Naive thymus-derived CD4-positive, alpha-beta T cell (primary cell): ENCODE results near the gene DNAJC4. TPM values are rescaled to one million over a fixed set of nuclear protein-coding genes. Genes with fewer than 3 reads are reported as not detected.

ENCODE experiments used
- ATAC-seq: fragments of 150-1000 bp; cut with Tn5 transposase; 2 replicates; pipeline ENCODE4 v1.10.0; 2021; ENCODE audit warnings: mild to moderate bottlenecking, moderate library complexity
- CTCF ChIA-PET: fragments of 350-600 bp; sonication (Branson Sonifier 250); formaldehyde crosslinking; loops from one replicate; lab custom pipeline; 2021; ENCODE audit warnings: antibody characterized with exemption; lab: Charles Lee
- POLR2A ChIA-PET: fragments of 350-600 bp; sonication (Branson Sonifier 250); formaldehyde crosslinking; loops from one replicate; lab custom pipeline; 2021; ENCODE audit warnings: antibody characterized with exemption, inconsistent platforms; lab: Charles Lee
- DNase-seq, 9 donors: peaks; one replicate each; pipeline versions ENCODE4 v3.0.0 to v3.0.0-alpha.2; 2020 to 2022; ENCODE audit warnings: mixed read lengths in 1 of 9
- H3K27ac ChIP-seq: one replicate; pipeline ENCODE4 v1.7.0; 2013; ENCODE audit warnings: mild to moderate bottlenecking, low read depth, low read length, moderate library complexity
- H3K27me3 ChIP-seq, 2 donors: one replicate each; pipeline ENCODE4 v1.7.0; 2013; ENCODE audit warnings: low read length in 2 of 2, mild to moderate bottlenecking in 2 of 2, moderate library complexity in 2 of 2; ENCODE audit not compliant: control insufficient read depth in 2 of 2, insufficient read depth in 2 of 2
- H3K36me3 ChIP-seq, 3 experiments: 1 replicate in 2 of 3; 2 replicates in 1 of 3; pipeline ENCODE4 v1.7.0; 2013; ENCODE audit warnings: low read length in 3 of 3, mild to moderate bottlenecking in 3 of 3, moderate library complexity in 1 of 3; ENCODE audit not compliant: insufficient read depth in 3 of 3, control insufficient read depth in 2 of 3
- H3K4me1 ChIP-seq, 2 donors: one replicate each; pipeline ENCODE4 v1.7.0; 2013; ENCODE audit warnings: low read length in 2 of 2, mild to moderate bottlenecking in 2 of 2, moderate library complexity in 1 of 2; ENCODE audit not compliant: control insufficient read depth in 2 of 2, insufficient read depth in 2 of 2
- H3K4me3 ChIP-seq: 2 replicates; pipeline ENCODE4 v1.7.0; 2013; ENCODE audit warnings: mild to moderate bottlenecking, low read length
- H3K9me3 ChIP-seq, 3 experiments: 1 replicate in 2 of 3; 2 replicates in 1 of 3; pipeline ENCODE4 v1.7.0; 2013; ENCODE audit warnings: low read length in 3 of 3; ENCODE audit not compliant: control insufficient read depth in 2 of 3
- H3K27ac Mint-ChIP-seq, 9 donors: one replicate each; pipeline ENCODE4 v1.8.0; 2020 to 2022; ENCODE audit warnings: mixed read lengths in 9 of 9, mild to moderate bottlenecking in 8 of 9, moderate library complexity in 5 of 9, inconsistent platforms in 2 of 9
- H3K27me3 Mint-ChIP-seq, 5 donors: one replicate each; pipeline ENCODE4 v1.8.0; 2021 to 2022; ENCODE audit warnings: mixed read lengths in 5 of 5, mild to moderate bottlenecking in 1 of 5
- H3K36me3 Mint-ChIP-seq, 5 donors: one replicate each; pipeline ENCODE4 v1.8.0; 2020 to 2022; ENCODE audit warnings: mixed read lengths in 5 of 5, mild to moderate bottlenecking in 3 of 5, inconsistent platforms in 1 of 5
- H3K4me1 Mint-ChIP-seq, 7 donors: one replicate each; pipeline ENCODE4 v1.8.0; 2020 to 2022; ENCODE audit warnings: mixed read lengths in 7 of 7, mild to moderate bottlenecking in 3 of 7, inconsistent platforms in 1 of 7
- H3K4me3 Mint-ChIP-seq, 10 donors: one replicate each; pipeline ENCODE4 v1.8.0; 2020 to 2022; ENCODE audit warnings: mild to moderate bottlenecking in 10 of 10, mixed read lengths in 10 of 10, moderate library complexity in 6 of 10, inconsistent platforms in 2 of 10
- H3K9me3 Mint-ChIP-seq, 11 donors: one replicate each; pipeline ENCODE4 v1.8.0; 2020 to 2022; ENCODE audit warnings: mixed read lengths in 11 of 11, mild to moderate bottlenecking in 4 of 11, inconsistent platforms in 1 of 11, moderate library complexity in 1 of 11
- intact Hi-C, 2 donors: fragments of 100-400 bp; cut with micrococcal nuclease; formaldehyde crosslinking; loops; one replicate each; pipeline ENCODE4 v1.15.1; 2023
- polyA plus RNA-seq, 2 donors: library from polyadenylated mRNA; unstranded; fragments of 300-500 nt; fragmentation: Illumina TruSeq; gene quantifications; one replicate each; pipeline ENCODE4 v1.2.3, GENCODE V29; 2021
- total RNA-seq, 6 experiments: library from RNA in 5 of 6; stranded (reverse) in 5 of 6; gene quantifications; 1 replicate in 5 of 6; 2 replicates in 1 of 6; pipeline ENCODE4 v1.2.3 and lab custom pipeline; 2021 to 2026

Gene DNAJC4
- total and polyA plus RNA-seq, 7 experiments from 2014 or later = 24.3 to 61.7 (median 39.9) TPM

- H3K9me3 ChIP-seq = no peaks in the 10 kb centered on the region
- H3K4me1 Mint-ChIP-seq = peaks cover 7 to 41% (median 14%) of the 10 kb centered on the region in 7 donors
- DNase-seq = peak in 1 of 9 donors; percentile 22
- H3K27me3 ChIP-seq = no peaks in the 10 kb centered on the region
- intact Hi-C loops = loop anchor here (1.0 kb wide), 5 partner anchors 10 to 50 kb away; partner anchors contain the start of genes FKBP2 (in 1 of the 2) and GPR137 (in 1 of the 2)
- ATAC-seq = peak; percentile 1
- H3K27me3 Mint-ChIP-seq = peaks cover 0 to 3% (median 0%) of the 10 kb centered on the region in 5 donors
- POLR2A ChIA-PET = interaction anchor here (0.7 to 12.3 kb wide), 9 partner anchors 8 to 886 kb away, joined by 3 to 154 read pairs (median 4); partner anchors contain the start of genes BAD, FERMT3, GPR137 and NUDT22
- H3K9me3 Mint-ChIP-seq = peaks cover 0 to 2% (median 0%) of the 10 kb centered on the region in 11 donors
- H3K27ac ChIP-seq = peak overlapping the region; percentile 59
- no peaks in the 10 kb centered on the region for H3K36me3 ChIP-seq
- CTCF ChIA-PET = interaction anchor here (0.6 to 3.7 kb wide), 6 partner anchors 10 to 317 kb away, joined by 3 to 31 read pairs (median 8); partner anchors contain the start of genes FERMT3 and FKBP2
- H3K4me3 ChIP-seq = peak overlapping the region; percentile 69
- peak overlapping the region in 4 of 9 donors; percentile 71 to 84 (median 74) for H3K27ac Mint-ChIP-seq
- H3K4me1 ChIP-seq = peaks cover 13 to 16% of the 10 kb centered on the region in 2 donors
- peak overlapping the region; percentile 81 to 96 (median 86) for H3K4me3 Mint-ChIP-seq
- H3K36me3 Mint-ChIP-seq = no peaks in the 10 kb centered on the region
Observed at GRCh38 chr11:64251753-64252002, 21.3 kb downstream of the DNAJC4 start.

GRCh38 chr11:64252003-64252872 lies 21.9 kb downstream of the DNAJC4 start:
- peak in 1 of 9 donors; percentile 47 for DNase-seq
- no peak for ATAC-seq
- Histone ChIP-seq H3K4me3 (peak overlapping the region; percentile 69), H3K4me1 (peaks cover 9 to 12% of the 10 kb centered on the region in 2 donors), H3K36me3 (no peaks in the 10 kb centered on the region), H3K27me3 (no peaks in the 10 kb centered on the region), H3K9me3 (no peaks in the 10 kb centered on the region), H3K27ac (peak overlapping the region; percentile 59)
- intact Hi-C loops = no loop called here
- Mint-ChIP-seq H3K36me3 (no peaks in the 10 kb centered on the region), H3K4me3 (peak overlapping the region; percentile 81 to 96 (median 86)), H3K9me3 (peaks cover 0 to 2% (median 0%) of the 10 kb centered on the region in 11 donors), H3K27me3 (peaks cover 0 to 3% (median 0%) of the 10 kb centered on the region in 5 donors), H3K27ac (peak overlapping the region in 7 of 9 donors; percentile 19 to 84 (median 71)), H3K4me1 (peaks cover 7 to 41% (median 14%) of the 10 kb centered on the region in 7 donors)
- POLR2A ChIA-PET = interaction anchor here (0.5 to 12.3 kb wide), 10 partner anchors 8 to 886 kb away, joined by 3 to 154 read pairs (median 4); partner anchors contain the start of genes BAD, FERMT3, GPR137 and NUDT22
- CTCF ChIA-PET = interaction anchor here (0.5 to 3.7 kb wide), 7 partner anchors 11 to 318 kb away, joined by 3 to 31 read pairs (median 8); partner anchors contain the start of genes FERMT3 and FKBP2

DNA sequence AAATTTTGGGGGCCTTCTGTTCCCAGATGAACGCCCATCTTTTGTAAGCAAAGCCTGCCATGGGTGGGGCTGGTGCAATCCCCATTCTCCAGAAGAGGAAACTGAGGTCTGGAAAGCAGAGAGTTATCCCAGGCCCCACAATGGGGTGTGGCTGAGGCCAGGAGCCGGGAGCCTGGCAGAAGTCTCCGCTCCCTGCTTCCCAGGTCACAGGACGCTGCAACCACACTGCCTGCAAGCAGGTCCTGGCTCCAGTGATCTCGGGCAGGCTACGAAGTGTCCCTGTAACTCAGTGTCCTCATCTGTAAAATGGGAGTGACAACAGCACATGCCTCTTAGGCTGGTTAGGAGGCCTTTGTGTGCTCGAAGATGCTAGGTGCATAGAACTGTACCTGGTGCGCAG lies 22.7 kb downstream of the DNAJC4 start:
- Histone ChIP-seq H3K27me3 (no peaks in the 10 kb centered on the region), H3K4me1 (peaks cover 9 to 12% of the 10 kb centered on the region in 2 donors), H3K27ac (no peak overlapping the region), H3K4me3 (no peak overlapping the region), H3K36me3 (no peaks in the 10 kb centered on the region), H3K9me3 (no peaks in the 10 kb centered on the region)
- peak overlapping the region in 6 of 10 donors; percentile 14 to 91 (median 33) for H3K4me3 Mint-ChIP-seq
- H3K36me3 Mint-ChIP-seq = no peaks in the 10 kb centered on the region
- no peak for ATAC-seq
- DNase-seq = no peak
- ChIA-PET CTCF (interaction anchor here (3.7 kb wide), 1 partner anchor 47 kb away, joined by 31 read pairs; the partner anchor contains the start of gene FERMT3), POLR2A (interaction anchor here (12.3 kb wide), 1 partner anchor 16 kb away, joined by 154 read pairs; no protein-coding TSS in a partner anchor)
- peaks cover 0 to 3% (median 0%) of the 10 kb centered on the region in 5 donors for H3K27me3 Mint-ChIP-seq
- no peak overlapping the region for H3K27ac Mint-ChIP-seq
- H3K9me3 Mint-ChIP-seq = peaks cover 0 to 2% (median 0%) of the 10 kb centered on the region in 11 donors
- H3K4me1 Mint-ChIP-seq = peaks cover 2 to 37% (median 12%) of the 10 kb centered on the region in 7 donors
- intact Hi-C loops = no loop called here

- H3K9me3 Mint-ChIP-seq = peaks cover 0 to 2% (median 0%) of the 10 kb centered on the region in 11 donors
- DNase-seq (no peak), ATAC-seq (no peak)
- Histone ChIP-seq H3K27me3 (no peaks in the 10 kb centered on the region), H3K4me1 (peaks cover 9 to 12% of the 10 kb centered on the region in 2 donors), H3K27ac (no peak overlapping the region), H3K4me3 (no peak overlapping the region), H3K9me3 (no peaks in the 10 kb centered on the region), H3K36me3 (peaks cover 0 to 2% (median 0%) of the 10 kb centered on the region in 3 experiments)
- ChIA-PET CTCF (interaction anchor here (1.0 kb wide), 1 partner anchor 49 kb away, joined by 3 read pairs; no protein-coding TSS in a partner anchor), POLR2A (no interaction called here)
- intact Hi-C loops = no loop called here
- H3K27me3 Mint-ChIP-seq = peaks cover 0 to 3% (median 0%) of the 10 kb centered on the region in 5 donors
- H3K36me3 Mint-ChIP-seq = no peaks in the 10 kb centered on the region
- H3K4me1 Mint-ChIP-seq = peaks cover 0 to 36% (median 11%) of the 10 kb centered on the region in 7 donors
- peak overlapping the region in 5 of 10 donors; percentile 14 to 91 (median 21) for H3K4me3 Mint-ChIP-seq
- no peak overlapping the region for H3K27ac Mint-ChIP-seq
Observed at GRCh38 chr11:64253481-64253880, 23.1 kb downstream of the DNAJC4 start.

GRCh38 chr11:64254326-64254725 lies 24.0 kb downstream of the DNAJC4 start:
- no peak overlapping the region for H3K4me3 Mint-ChIP-seq
- peaks cover 0 to under 1% (median 0%) of the 10 kb centered on the region in 5 donors for H3K36me3 Mint-ChIP-seq
- peaks cover 0 to 33% (median 11%) of the 10 kb centered on the region in 7 donors for H3K4me1 Mint-ChIP-seq
- DNase-seq = no peak
- H3K9me3 ChIP-seq = no peaks in the 10 kb centered on the region
- POLR2A ChIA-PET = interaction anchor here (1.4 kb wide), 1 partner anchor 13 kb away, joined by 5 read pairs; the partner anchor contains the start of gene FKBP2
- peaks cover 0 to 3% (median 0%) of the 10 kb centered on the region in 5 donors for H3K27me3 Mint-ChIP-seq
- no peak overlapping the region for H3K27ac ChIP-seq
- H3K9me3 Mint-ChIP-seq = peaks cover 0 to 2% (median 0%) of the 10 kb centered on the region in 11 donors
- H3K4me3 ChIP-seq = no peak overlapping the region
- H3K27ac Mint-ChIP-seq = no peak overlapping the region
- H3K27me3 ChIP-seq = no peaks in the 10 kb centered on the region
- H3K4me1 ChIP-seq = peaks cover 9 to 12% of the 10 kb centered on the region in 2 donors
- intact Hi-C loops = no loop called here
- no peak for ATAC-seq
- H3K36me3 ChIP-seq = peaks cover 0 to 8% (median 0%) of the 10 kb centered on the region in 3 experiments
- CTCF ChIA-PET = interaction anchor here (1.0 kb wide), 1 partner anchor 50 kb away, joined by 3 read pairs; no protein-coding TSS in a partner anchor
